Measurements from ENCODE around the gene HSCB.
"Not testable (repeated sequence)": the region's sequence is repeated elsewhere in the genome, so short reads cannot be mapped to it uniquely, and the experiment has no call there.

HSCB gene

GRCh38 chr22:28750471-28750881, 8.6 kb downstream of the HSCB start:
- Histone ChIP-seq H3K9ac (ENCODE audit: low read length) (no peak overlapping the region), H3K9me3 (ENCODE audit: control insufficient read depth, low read length) (no peaks in the 10 kb centered on the region), H3K4me3 (ENCODE audit: low read length) (no peak overlapping the region), H3K36me3 (ENCODE audit: control insufficient read depth, insufficient read depth, low read length) (no peaks in the 10 kb centered on the region), H3K4me1 (ENCODE audit: control insufficient read depth, insufficient read depth, low read length) (no peaks in the 10 kb centered on the region), H3K27me3 (ENCODE audit: control insufficient read depth, insufficient read depth, low read length) (no peaks in the 10 kb centered on the region)

- H3K36me3 ChIP-seq (ENCODE audit: control insufficient read depth, insufficient read depth, low read length); H3K4me1 ChIP-seq (ENCODE audit: control insufficient read depth, insufficient read depth, low read length); H3K9me3 ChIP-seq (ENCODE audit: control insufficient read depth, low read length); H3K9ac ChIP-seq (ENCODE audit: low read length); H3K27me3 ChIP-seq (ENCODE audit: control insufficient read depth, insufficient read depth, low read length); H3K4me3 ChIP-seq (ENCODE audit: low read length): not testable (repeated sequence)
Observed at GRCh38 chr22:28754512-28754911, 12.7 kb downstream of the HSCB start.

- no peaks in the 10 kb centered on the region for H3K4me1 ChIP-seq (ENCODE audit: control insufficient read depth, insufficient read depth, low read length)
- no peak overlapping the region for H3K4me3 ChIP-seq (ENCODE audit: low read length)
- no peaks in the 10 kb centered on the region for H3K9me3 ChIP-seq (ENCODE audit: control insufficient read depth, low read length)
- no peak overlapping the region for H3K9ac ChIP-seq (ENCODE audit: low read length)
- H3K36me3 ChIP-seq (ENCODE audit: control insufficient read depth, insufficient read depth, low read length), result no peaks in the 10 kb centered on the region
- H3K27me3 ChIP-seq (ENCODE audit: control insufficient read depth, insufficient read depth, low read length), result no peaks in the 10 kb centered on the region
Observed at GRCh38 chr22:28759861-28760560, 18.2 kb downstream of the HSCB start.

GRCh38 chr22:28761449-28761755, 19.6 kb downstream of the HSCB start:
- H3K36me3 ChIP-seq (ENCODE audit: control insufficient read depth, insufficient read depth, low read length), result no peaks in the 10 kb centered on the region
- no peak overlapping the region for H3K9ac ChIP-seq (ENCODE audit: low read length)
- no peaks in the 10 kb centered on the region for H3K9me3 ChIP-seq (ENCODE audit: control insufficient read depth, low read length)
- no peak overlapping the region for H3K4me3 ChIP-seq (ENCODE audit: low read length)
- H3K4me1 ChIP-seq (ENCODE audit: control insufficient read depth, insufficient read depth, low read length), result no peaks in the 10 kb centered on the region
- H3K27me3 ChIP-seq (ENCODE audit: control insufficient read depth, insufficient read depth, low read length), result no peaks in the 10 kb centered on the region

- not testable (repeated sequence) for H3K4me1 ChIP-seq (ENCODE audit: control insufficient read depth, insufficient read depth, low read length); H3K9me3 ChIP-seq (ENCODE audit: control insufficient read depth, low read length); H3K4me3 ChIP-seq (ENCODE audit: low read length); H3K27me3 ChIP-seq (ENCODE audit: control insufficient read depth, insufficient read depth, low read length); H3K36me3 ChIP-seq (ENCODE audit: control insufficient read depth, insufficient read depth, low read length); H3K9ac ChIP-seq (ENCODE audit: low read length)
Observed at GRCh38 chr22:28762000-28762399, 20.2 kb downstream of the HSCB start.

- no peaks in the 10 kb centered on the region for H3K4me1 ChIP-seq (ENCODE audit: control insufficient read depth, insufficient read depth, low read length)
- no peaks in the 10 kb centered on the region for H3K36me3 ChIP-seq (ENCODE audit: control insufficient read depth, insufficient read depth, low read length)
- H3K9ac ChIP-seq (ENCODE audit: low read length), result no peak overlapping the region
Observed at GRCh38 chr22:28766628-28767027, 24.8 kb downstream of the HSCB start.

GRCh38 chr22:28768701-28769393, 27.0 kb downstream of the HSCB start:
- H3K4me1 ChIP-seq (ENCODE audit: control insufficient read depth, insufficient read depth, low read length), result no peaks in the 10 kb centered on the region
- no peaks in the 10 kb centered on the region for H3K9me3 ChIP-seq (ENCODE audit: control insufficient read depth, low read length)
- no peaks in the 10 kb centered on the region for H3K36me3 ChIP-seq (ENCODE audit: control insufficient read depth, insufficient read depth, low read length)
- no peak overlapping the region for H3K9ac ChIP-seq (ENCODE audit: low read length)
- no peaks in the 10 kb centered on the region for H3K27me3 ChIP-seq (ENCODE audit: control insufficient read depth, insufficient read depth, low read length)
- no peak overlapping the region for H3K4me3 ChIP-seq (ENCODE audit: low read length)

More at GRCh38 chr22:28766628-28767027, 24.8 kb downstream of the HSCB start:
- Histone ChIP-seq H3K9me3 (ENCODE audit: control insufficient read depth, low read length) (no peaks in the 10 kb centered on the region), H3K4me3 (ENCODE audit: low read length) (no peak overlapping the region), H3K27me3 (ENCODE audit: control insufficient read depth, insufficient read depth, low read length) (no peaks in the 10 kb centered on the region)

GRCh38 chr22:28769394-28770085, 27.7 kb downstream of the HSCB start:
- Histone ChIP-seq H3K9me3 (ENCODE audit: control insufficient read depth, low read length) (no peaks in the 10 kb centered on the region), H3K27me3 (ENCODE audit: control insufficient read depth, insufficient read depth, low read length) (no peaks in the 10 kb centered on the region), H3K9ac (ENCODE audit: low read length) (no peak overlapping the region), H3K4me3 (ENCODE audit: low read length) (no peak overlapping the region), H3K4me1 (ENCODE audit: control insufficient read depth, insufficient read depth, low read length) (no peaks in the 10 kb centered on the region), H3K36me3 (ENCODE audit: control insufficient read depth, insufficient read depth, low read length) (no peaks in the 10 kb centered on the region)

- H3K4me3 ChIP-seq (ENCODE audit: low read length), result no peak overlapping the region
- H3K9me3 ChIP-seq (ENCODE audit: control insufficient read depth, low read length), result no peaks in the 10 kb centered on the region
- H3K4me1 ChIP-seq (ENCODE audit: control insufficient read depth, insufficient read depth, low read length), result no peaks in the 10 kb centered on the region
- H3K27me3 ChIP-seq (ENCODE audit: control insufficient read depth, insufficient read depth, low read length), result no peaks in the 10 kb centered on the region
- no peaks in the 10 kb centered on the region for H3K36me3 ChIP-seq (ENCODE audit: control insufficient read depth, insufficient read depth, low read length)
- H3K9ac ChIP-seq (ENCODE audit: low read length), result no peak overlapping the region
Observed at GRCh38 chr22:28771195-28771791, 29.5 kb downstream of the HSCB start.

GRCh38 chr22:28772633-28773460, 31.0 kb downstream of the HSCB start, which contains the start of gene CCDC117:
Gene CCDC117, plus strand, starts transcription at chr22:28772695. Its CDS starts 155 bp downstream, at chr22:28772850.
- Histone ChIP-seq H3K9me3 (ENCODE audit: control insufficient read depth, low read length) (no peaks in the 10 kb centered on the region), H3K9ac (ENCODE audit: low read length) (peak within 1 kb of the TSS; percentile 88), H3K36me3 (ENCODE audit: control insufficient read depth, insufficient read depth, low read length) (no peaks in the 10 kb centered on the region), H3K4me3 (ENCODE audit: low read length) (peak within 1 kb of the TSS; percentile 93), H3K27me3 (ENCODE audit: control insufficient read depth, insufficient read depth, low read length) (no peaks in the 10 kb centered on the region), H3K4me1 (ENCODE audit: control insufficient read depth, insufficient read depth, low read length) (no peaks in the 10 kb centered on the region)

GRCh38 chr22:28773461-28773867, 31.6 kb downstream of the HSCB start:
- Histone ChIP-seq H3K4me3 (ENCODE audit: low read length) (peak overlapping the region; percentile 48), H3K9ac (ENCODE audit: low read length) (peak overlapping the region; percentile 88), H3K27me3 (ENCODE audit: control insufficient read depth, insufficient read depth, low read length) (no peaks in the 10 kb centered on the region), H3K36me3 (ENCODE audit: control insufficient read depth, insufficient read depth, low read length) (no peaks in the 10 kb centered on the region), H3K4me1 (ENCODE audit: control insufficient read depth, insufficient read depth, low read length) (no peaks in the 10 kb centered on the region), H3K9me3 (ENCODE audit: control insufficient read depth, low read length) (no peaks in the 10 kb centered on the region)

All from mucosa of stomach (tissue), 1 donor.